ENCODE results near the gene NMT2.

GRCh38 chr10:15189133-15189885, 20.8 kb upstream of the NMT2 start:
- TF ChIP-seq CTCF (IDR thresholded peaks at IDR 0.05) (no peak), POLR2A (IDR thresholded peaks at IDR 0.05) (no peak)

Measured in testis (tissue), 2 donors.